A549 treated with ZK216348 at 1 μM for 4 hours (cell line): Measurements from ENCODE around the gene RIMBP3C. TPM values are rescaled to one million over a fixed set of nuclear protein-coding genes. Genes with fewer than 3 reads are reported as not detected.

Experiments
- total RNA-seq: library from RNA; stranded (reverse); fragments of 200-300 nt; extraction: Qiagen RNA extraction; gene quantifications from 5 replicates; pipeline ENCODE4 v1.2.3, GENCODE V29; 2022; ENCODE audit warnings: low read depth

The RIMBP3C gene, protein sequence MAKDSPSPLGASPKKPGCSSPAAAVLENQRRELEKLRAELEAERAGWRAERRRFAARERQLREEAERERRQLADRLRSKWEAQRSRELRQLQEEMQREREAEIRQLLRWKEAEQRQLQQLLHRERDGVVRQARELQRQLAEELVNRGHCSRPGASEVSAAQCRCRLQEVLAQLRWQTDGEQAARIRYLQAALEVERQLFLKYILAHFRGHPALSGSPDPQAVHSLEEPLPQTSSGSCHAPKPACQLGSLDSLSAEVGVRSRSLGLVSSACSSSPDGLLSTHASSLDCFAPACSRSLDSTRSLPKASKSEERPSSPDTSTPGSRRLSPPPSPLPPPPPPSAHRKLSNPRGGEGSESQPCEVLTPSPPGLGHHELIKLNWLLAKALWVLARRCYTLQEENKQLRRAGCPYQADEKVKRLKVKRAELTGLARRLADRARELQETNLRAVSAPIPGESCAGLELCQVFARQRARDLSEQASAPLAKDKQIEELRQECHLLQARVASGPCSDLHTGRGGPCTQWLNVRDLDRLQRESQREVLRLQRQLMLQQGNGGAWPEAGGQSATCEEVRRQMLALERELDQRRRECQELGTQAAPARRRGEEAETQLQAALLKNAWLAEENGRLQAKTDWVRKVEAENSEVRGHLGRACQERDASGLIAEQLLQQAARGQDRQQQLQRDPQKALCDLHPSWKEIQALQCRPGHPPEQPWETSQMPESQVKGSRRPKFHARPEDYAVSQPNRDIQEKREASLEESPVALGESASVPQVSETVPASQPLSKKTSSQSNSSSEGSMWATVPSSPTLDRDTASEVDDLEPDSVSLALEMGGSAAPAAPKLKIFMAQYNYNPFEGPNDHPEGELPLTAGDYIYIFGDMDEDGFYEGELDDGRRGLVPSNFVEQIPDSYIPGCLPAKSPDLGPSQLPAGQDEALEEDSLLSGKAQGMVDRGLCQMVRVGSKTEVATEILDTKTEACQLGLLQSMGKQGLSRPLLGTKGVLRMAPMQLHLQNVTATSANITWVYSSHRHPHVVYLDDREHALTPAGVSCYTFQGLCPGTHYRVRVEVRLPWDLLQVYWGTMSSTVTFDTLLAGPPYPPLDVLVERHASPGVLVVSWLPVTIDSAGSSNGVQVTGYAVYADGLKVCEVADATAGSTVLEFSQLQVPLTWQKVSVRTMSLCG (N-terminal part only)
- 0.13 to 0.64 TPM (median 0.22 TPM) in 5 replicates for total RNA-seq

DNA sequence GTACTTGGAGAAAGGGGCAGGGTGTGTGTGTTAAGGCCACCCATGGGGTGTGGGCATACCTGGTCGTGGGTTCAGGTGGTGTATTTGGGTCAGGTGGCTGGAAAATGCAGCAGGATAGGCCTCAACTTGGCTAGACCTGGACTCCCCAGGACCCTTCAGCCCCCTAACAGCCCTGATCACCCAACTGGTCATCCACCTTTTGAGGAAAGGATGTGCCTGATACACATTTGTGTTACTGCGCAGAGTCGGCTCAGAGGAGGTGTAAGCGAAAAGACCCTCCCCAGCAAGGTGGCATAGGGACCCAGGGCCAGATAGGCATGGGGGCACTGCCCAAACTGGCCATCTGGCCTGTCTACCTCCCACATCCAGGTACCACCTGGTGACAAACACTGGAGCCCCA lies at the start of gene RIMBP3C:
TSS of gene RIMBP3C (minus strand) at position 101 of the 400 bp plus-strand sequence. CDS start 485 bp downstream, outside the sequence.

DNA sequence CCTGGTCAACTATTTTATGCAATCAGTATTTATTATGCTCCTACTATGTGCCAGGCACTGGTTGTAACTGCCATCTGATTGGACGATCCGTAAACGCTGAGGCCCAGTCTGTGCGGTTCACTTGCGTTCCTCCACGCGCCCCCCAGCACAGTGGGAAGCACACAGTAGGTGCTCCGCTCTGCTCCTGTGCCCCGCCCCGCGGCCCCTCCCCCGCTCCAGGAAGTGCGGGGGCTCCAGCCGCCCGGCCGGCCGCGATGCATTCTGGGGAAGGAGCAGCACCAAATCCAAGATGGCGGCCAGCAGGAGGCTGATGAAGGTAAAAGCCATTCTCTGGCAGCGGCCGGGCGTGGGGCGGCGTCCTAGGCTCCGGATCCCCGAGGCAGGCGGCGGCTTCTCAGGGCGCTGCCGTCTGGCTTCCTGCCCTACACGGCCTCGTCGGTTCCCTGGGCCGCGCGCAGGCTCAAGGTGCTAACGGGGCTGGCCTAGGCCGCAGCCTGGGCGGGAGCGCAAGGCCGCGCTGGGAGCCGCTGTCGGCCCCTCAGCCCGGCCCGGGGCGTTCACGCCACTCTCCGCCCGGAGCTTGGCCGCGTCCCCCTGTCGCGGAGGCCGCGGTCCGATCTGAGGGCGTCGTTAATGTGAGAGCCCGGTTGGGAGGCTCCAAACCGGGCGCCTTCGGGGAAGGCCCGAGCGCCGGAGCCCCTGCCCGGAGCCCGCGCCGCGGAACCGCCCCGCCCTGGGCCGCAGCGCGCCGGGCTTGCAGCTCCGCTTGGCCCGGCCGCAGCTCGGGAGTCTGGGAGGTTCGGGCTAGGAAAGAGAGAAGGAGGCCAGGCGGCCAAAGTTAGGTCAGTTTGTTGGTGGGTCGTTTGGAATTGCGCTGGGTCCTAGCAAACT lies 16.4 kb upstream of the RIMBP3C start, which contains the start of gene UBE2L3:
TSS of gene UBE2L3 (plus strand) at position 259 of the 891 bp plus-strand sequence. CDS start at position 290, 31 bp downstream.

Other genes with a start within 250 kb of the RIMBP3C start
- gene RIMBP3B, start 167.7 kb downstream of the RIMBP3C start, total RNA-seq: 0.19 to 0.67 TPM (median 0.42 TPM) in 5 replicates
- 1.9 to 3.2 TPM (median 2.9 TPM) in 5 replicates for gene HIC2, start 134.1 kb downstream of the RIMBP3C start, total RNA-seq
- gene TMEM191C, start 84.1 kb downstream of the RIMBP3C start, total RNA-seq: 0.88 to 2.1 TPM (median 1.3 TPM) in 5 replicates
- gene UBE2L3, start 16.3 kb upstream of the RIMBP3C start, total RNA-seq: 60.1 to 94.2 TPM (median 62.8 TPM) in 5 replicates
- gene YDJC, start 78.6 kb upstream of the RIMBP3C start, total RNA-seq: 27.4 to 58.2 TPM (median 57.3 TPM) in 5 replicates
- gene CCDC116, start 81.3 kb upstream of the RIMBP3C start, total RNA-seq: not detected in 5 replicates
- gene SDF2L1, start 90.8 kb upstream of the RIMBP3C start, total RNA-seq: 24.9 to 65.1 TPM (median 55.0 TPM) in 5 replicates
- 16.9 to 22.9 TPM (median 22.4 TPM) in 5 replicates for gene PPIL2, start 114.6 kb upstream of the RIMBP3C start, total RNA-seq
- gene YPEL1, start 184.3 kb upstream of the RIMBP3C start, total RNA-seq: 0.06 to 0.47 TPM (median 0.21 TPM) in 4 of 5 replicates, not detected in the other